ENCODE results near the gene RAB31. TPM values are rescaled to one million over a fixed set of nuclear protein-coding genes. Genes with fewer than 3 reads are reported as not detected.

The RAB31 gene
- polyA plus RNA-seq, 1 donor (not counting 4 experiments of a cell fraction or from before 2014, with no cell fraction given): 47.0 TPM

DNA sequence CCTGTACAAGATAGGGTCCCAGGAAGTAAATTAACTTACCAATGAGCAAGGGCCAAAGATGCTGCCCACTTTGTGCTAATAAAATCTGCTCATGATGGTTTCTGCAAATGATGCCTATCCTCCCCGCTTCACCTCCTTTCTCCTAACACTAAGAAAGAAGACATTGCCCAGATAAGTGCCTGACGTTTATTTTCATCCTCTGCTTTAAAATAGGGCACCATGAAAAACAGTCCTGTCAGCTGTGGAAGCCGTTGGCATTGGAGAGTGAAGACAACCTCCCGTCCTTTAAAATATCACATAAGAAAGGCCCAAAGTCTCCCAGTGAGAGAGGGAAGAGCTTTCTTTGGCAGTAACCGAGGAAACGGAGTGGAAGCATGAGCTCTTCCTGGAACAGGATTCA is 176.0 kb downstream of the RAB31 start:
- Histone ChIP-seq H2AFZ (ENCODE audit: control insufficient read depth, low read length) (no peak overlapping the region), H3K4me2 (ENCODE audit: control insufficient read depth, extremely low read depth, insufficient read depth, low read depth, low read length) (no peak overlapping the region), H3K9ac (ENCODE audit: control insufficient read depth, extremely low read depth, insufficient read depth, low read length) (no peak overlapping the region), H3K9me1 (ENCODE audit: control insufficient read depth, extremely low read depth, insufficient read depth, low read length) (no peaks in the 10 kb centered on the region), H3K4me3 (ENCODE audit: control insufficient read depth in 2 of 3, extremely low read depth in 1 of 3, insufficient read depth in 2 of 3, low read depth in 1 of 3, low read length in 3 of 3) (no peak overlapping the region), H3K27me3 (ENCODE audit: control insufficient read depth, extremely low read depth, insufficient read depth, low read length) (no peaks in the 10 kb centered on the region), H3K4me1 (ENCODE audit: control insufficient read depth, extremely low read depth, insufficient read depth, low read length) (no peaks in the 10 kb centered on the region), H3K9me3 (ENCODE audit: control insufficient read depth, low read depth, low read length) (no peaks in the 10 kb centered on the region), H3K79me2 (ENCODE audit: control insufficient read depth, insufficient read depth, low read length) (no peaks in the 10 kb centered on the region), H3K36me3 (ENCODE audit: control insufficient read depth in 2 of 2, extremely low read depth in 1 of 2, insufficient read depth in 2 of 2, low read length in 2 of 2) (no peaks in the 10 kb centered on the region), H4K20me1 (ENCODE audit: control insufficient read depth, extremely low read depth, insufficient read depth, low read length) (no peaks in the 10 kb centered on the region), H3K27ac (ENCODE audit: control insufficient read depth, insufficient read depth, low read length) (no peak overlapping the region)
- no peak for TF ChIP-seq EZH2 (IDR thresholded peaks at IDR 0.05; ENCODE audit: low read length)
- TF ChIP-seq, protein P1, sequence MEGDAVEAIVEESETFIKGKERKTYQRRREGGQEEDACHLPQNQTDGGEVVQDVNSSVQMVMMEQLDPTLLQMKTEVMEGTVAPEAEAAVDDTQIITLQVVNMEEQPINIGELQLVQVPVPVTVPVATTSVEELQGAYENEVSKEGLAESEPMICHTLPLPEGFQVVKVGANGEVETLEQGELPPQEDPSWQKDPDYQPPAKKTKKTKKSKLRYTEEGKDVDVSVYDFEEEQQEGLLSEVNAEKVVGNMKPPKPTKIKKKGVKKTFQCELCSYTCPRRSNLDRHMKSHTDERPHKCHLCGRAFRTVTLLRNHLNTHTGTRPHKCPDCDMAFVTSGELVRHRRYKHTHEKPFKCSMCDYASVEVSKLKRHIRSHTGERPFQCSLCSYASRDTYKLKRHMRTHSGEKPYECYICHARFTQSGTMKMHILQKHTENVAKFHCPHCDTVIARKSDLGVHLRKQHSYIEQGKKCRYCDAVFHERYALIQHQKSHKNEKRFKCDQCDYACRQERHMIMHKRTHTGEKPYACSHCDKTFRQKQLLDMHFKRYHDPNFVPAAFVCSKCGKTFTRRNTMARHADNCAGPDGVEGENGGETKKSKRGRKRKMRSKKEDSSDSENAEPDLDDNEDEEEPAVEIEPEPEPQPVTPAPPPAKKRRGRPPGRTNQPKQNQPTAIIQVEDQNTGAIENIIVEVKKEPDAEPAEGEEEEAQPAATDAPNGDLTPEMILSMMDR (optimal IDR thresholded peaks at IDR 0.05 in 1 of 3, IDR thresholded peaks at IDR 0.05 in 1 of 3, conservative IDR thresholded peaks at IDR 0.05 in 1 of 3; ENCODE audit: extremely low read depth in 1 of 3, insufficient read depth in 2 of 3, low read length in 3 of 3): no peak
- no peak for DNase-seq (ENCODE audit: low read depth, low spot score)
- no peak for FAIRE-seq
- dilution Hi-C loops (cut with MboI; ENCODE audit: extremely low pct_ligation_motif_present, low sequenced_read_pairs): no loop called here

DNA sequence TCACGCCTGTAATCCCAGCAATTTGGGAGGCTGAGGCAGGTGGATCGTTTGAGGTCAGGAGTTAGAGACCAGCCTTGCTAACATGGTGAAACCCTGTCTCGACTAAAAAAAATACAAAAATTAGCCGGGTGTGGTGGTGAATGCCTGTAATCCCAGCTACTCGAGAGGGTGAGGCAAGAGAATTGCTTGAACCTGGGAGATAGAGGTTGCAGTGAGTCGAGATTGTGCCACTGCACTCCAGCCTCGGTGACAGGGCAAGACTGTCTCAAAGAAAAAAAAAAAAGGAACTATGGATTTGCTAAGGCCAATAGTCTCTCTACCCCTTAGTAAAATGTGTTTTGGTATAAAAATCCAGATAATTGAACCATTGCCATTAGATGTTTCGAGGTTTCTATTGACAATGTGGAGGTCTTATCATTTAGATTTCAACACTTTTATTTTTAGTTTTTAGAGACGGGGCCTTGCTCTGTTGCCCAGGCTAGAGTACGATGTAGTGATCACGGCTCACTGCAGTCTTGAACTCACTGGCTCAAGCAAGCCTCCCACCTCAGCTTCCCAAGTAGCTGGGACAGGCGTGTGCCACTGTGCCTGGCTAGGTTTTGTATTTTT is 176.5 kb downstream of the RAB31 start:
- no peak overlapping the region for H2AFZ ChIP-seq (ENCODE audit: control insufficient read depth, low read length)

More for the DNA sequence above, 176.5 kb downstream of the RAB31 start:
- no peaks in the 10 kb centered on the region for H4K20me1 ChIP-seq (ENCODE audit: control insufficient read depth, extremely low read depth, insufficient read depth, low read length)
- no peak overlapping the region for H3K9ac ChIP-seq (ENCODE audit: control insufficient read depth, extremely low read depth, insufficient read depth, low read length)
- TF ChIP-seq, protein P1 (optimal IDR thresholded peaks at IDR 0.05 in 1 of 3, IDR thresholded peaks at IDR 0.05 in 1 of 3, conservative IDR thresholded peaks at IDR 0.05 in 1 of 3; ENCODE audit: extremely low read depth in 1 of 3, insufficient read depth in 2 of 3, low read length in 3 of 3): no peak
- no peak for TF ChIP-seq EZH2 (IDR thresholded peaks at IDR 0.05; ENCODE audit: low read length)
- H3K27ac ChIP-seq (ENCODE audit: control insufficient read depth, insufficient read depth, low read length): no peak overlapping the region
- H3K9me3 ChIP-seq (ENCODE audit: control insufficient read depth, low read depth, low read length): no peaks in the 10 kb centered on the region
- no peak for FAIRE-seq
- no peaks in the 10 kb centered on the region for H3K79me2 ChIP-seq (ENCODE audit: control insufficient read depth, insufficient read depth, low read length)
- no peak for DNase-seq (ENCODE audit: low read depth, low spot score)
- H3K27me3 ChIP-seq (ENCODE audit: control insufficient read depth, extremely low read depth, insufficient read depth, low read length): no peaks in the 10 kb centered on the region
- dilution Hi-C loops (cut with MboI; ENCODE audit: extremely low pct_ligation_motif_present, low sequenced_read_pairs): no loop called here
- H3K36me3 ChIP-seq (ENCODE audit: control insufficient read depth in 2 of 2, extremely low read depth in 1 of 2, insufficient read depth in 2 of 2, low read length in 2 of 2): no peaks in the 10 kb centered on the region
- H3K4me1 ChIP-seq (ENCODE audit: control insufficient read depth, extremely low read depth, insufficient read depth, low read length): no peaks in the 10 kb centered on the region
- no peak overlapping the region for H3K4me3 ChIP-seq (ENCODE audit: control insufficient read depth in 2 of 3, extremely low read depth in 1 of 3, insufficient read depth in 2 of 3, low read depth in 1 of 3, low read length in 3 of 3)
- H3K4me2 ChIP-seq (ENCODE audit: control insufficient read depth, extremely low read depth, insufficient read depth, low read depth, low read length): no peak overlapping the region
- H3K9me1 ChIP-seq (ENCODE audit: control insufficient read depth, extremely low read depth, insufficient read depth, low read length): no peaks in the 10 kb centered on the region

All from keratinocyte (primary cell).